GM12865 (cell line): Measurements from ENCODE around the gene DUSP1.

Experiments used
- DNase-seq: peaks from one replicate; pipeline ENCODE4 v3.0.0; 2010; ENCODE audit warnings: low read depth
- H3K4me3 ChIP-seq: 2 replicates; pipeline ENCODE4 v1.5.1; 2011; ENCODE audit warnings: mild to moderate bottlenecking, low read depth, low read length, control low read depth
- TF ChIP-seq, protein P1 (sequence below): IDR thresholded peaks from 2 replicates; pipeline ENCODE4 v1.5.1; 2011; ENCODE audit warnings: low read length, control low read depth, low read depth, inconsistent platforms; ENCODE audit not compliant: insufficient read depth; ENCODE audit errors: missing control alignments

DUSP1 gene

DNA sequence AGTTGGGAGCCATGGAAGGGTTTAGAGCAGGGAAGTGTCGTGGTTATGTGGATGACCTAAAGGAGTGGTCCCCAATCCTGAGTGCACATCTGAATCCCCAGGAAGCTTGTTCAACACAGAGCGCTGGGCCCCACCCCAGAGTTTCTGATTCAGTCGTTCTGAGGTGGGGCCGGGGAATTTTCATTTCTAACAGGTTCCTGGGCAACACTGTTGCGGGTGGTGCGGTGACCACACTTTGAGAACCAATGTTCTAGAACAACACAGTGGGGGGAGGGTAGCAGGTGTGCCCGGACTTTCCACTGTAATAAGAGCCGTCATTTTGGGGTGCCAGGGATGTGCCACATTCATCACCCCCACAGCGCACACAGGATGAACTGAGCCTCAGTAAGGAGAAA lies 39.3 kb downstream of the DUSP1 start:
- H3K4me3 ChIP-seq: no peak overlapping the region
- TF ChIP-seq, protein P1, sequence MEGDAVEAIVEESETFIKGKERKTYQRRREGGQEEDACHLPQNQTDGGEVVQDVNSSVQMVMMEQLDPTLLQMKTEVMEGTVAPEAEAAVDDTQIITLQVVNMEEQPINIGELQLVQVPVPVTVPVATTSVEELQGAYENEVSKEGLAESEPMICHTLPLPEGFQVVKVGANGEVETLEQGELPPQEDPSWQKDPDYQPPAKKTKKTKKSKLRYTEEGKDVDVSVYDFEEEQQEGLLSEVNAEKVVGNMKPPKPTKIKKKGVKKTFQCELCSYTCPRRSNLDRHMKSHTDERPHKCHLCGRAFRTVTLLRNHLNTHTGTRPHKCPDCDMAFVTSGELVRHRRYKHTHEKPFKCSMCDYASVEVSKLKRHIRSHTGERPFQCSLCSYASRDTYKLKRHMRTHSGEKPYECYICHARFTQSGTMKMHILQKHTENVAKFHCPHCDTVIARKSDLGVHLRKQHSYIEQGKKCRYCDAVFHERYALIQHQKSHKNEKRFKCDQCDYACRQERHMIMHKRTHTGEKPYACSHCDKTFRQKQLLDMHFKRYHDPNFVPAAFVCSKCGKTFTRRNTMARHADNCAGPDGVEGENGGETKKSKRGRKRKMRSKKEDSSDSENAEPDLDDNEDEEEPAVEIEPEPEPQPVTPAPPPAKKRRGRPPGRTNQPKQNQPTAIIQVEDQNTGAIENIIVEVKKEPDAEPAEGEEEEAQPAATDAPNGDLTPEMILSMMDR: no peak
- DNase-seq: no peak

DNA sequence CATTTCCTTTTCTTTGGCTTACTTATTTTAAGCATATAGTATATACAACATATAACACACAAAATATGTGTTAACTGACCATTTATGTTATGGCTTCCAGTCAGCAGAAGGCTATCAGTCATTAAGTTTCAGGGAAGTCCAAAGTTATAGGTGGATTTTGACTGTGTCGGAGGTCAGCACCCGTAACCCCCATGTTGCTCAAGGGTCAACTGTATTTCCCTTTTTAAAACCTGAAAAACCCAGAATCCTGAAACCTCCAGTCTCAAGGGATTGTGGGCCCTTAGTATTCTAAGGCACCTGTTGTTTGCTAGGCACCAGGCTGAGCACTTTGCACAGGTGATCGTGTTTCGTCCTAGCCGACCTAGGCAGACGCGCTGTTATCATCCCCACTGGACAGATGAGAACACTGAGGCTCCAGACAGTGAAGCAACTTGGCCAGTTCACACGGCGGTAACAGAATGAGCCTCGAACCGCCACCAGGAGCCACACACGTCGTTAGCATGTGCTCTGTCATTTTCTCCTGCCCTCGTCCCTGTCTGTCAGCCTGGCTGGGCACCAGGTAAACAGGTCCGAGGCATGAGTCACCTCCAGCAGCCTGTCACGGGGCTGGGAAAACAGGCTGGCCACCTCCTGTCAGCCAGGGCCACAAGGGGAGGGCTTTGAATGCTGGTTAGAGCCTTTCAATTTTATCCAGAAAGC lies 39.9 kb downstream of the DUSP1 start:
- no peak overlapping the region for H3K4me3 ChIP-seq
- TF ChIP-seq, protein P1: no peak
- no peak for DNase-seq

DNA sequence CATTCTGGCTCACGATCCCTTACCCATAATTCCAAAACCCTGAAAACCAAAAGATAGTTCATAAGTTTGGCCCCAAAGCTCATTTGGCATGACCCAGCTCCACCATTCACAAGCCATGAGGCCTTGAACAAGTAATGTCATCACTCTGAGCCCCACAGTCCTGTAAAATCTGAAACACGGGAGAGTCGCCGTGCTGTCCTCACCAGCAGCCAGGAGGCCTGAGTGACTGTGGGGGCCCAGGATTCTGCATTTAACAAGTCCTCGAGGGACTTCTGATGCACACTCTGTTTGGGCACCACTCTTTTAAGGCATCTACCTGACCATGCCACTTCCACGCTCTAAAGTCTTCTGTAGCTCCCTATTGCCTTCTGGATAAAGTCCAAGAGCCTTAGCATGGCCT lies 40.8 kb downstream of the DUSP1 start:
- no peak overlapping the region for H3K4me3 ChIP-seq
- TF ChIP-seq, protein P1: no peak
- DNase-seq: no peak

- TF ChIP-seq, protein P1: no peak
- no peak overlapping the region for H3K4me3 ChIP-seq
- DNase-seq: no peak
Measured at GRCh38 chr5:172729588-172729987, 41.4 kb downstream of the DUSP1 start.

DNA sequence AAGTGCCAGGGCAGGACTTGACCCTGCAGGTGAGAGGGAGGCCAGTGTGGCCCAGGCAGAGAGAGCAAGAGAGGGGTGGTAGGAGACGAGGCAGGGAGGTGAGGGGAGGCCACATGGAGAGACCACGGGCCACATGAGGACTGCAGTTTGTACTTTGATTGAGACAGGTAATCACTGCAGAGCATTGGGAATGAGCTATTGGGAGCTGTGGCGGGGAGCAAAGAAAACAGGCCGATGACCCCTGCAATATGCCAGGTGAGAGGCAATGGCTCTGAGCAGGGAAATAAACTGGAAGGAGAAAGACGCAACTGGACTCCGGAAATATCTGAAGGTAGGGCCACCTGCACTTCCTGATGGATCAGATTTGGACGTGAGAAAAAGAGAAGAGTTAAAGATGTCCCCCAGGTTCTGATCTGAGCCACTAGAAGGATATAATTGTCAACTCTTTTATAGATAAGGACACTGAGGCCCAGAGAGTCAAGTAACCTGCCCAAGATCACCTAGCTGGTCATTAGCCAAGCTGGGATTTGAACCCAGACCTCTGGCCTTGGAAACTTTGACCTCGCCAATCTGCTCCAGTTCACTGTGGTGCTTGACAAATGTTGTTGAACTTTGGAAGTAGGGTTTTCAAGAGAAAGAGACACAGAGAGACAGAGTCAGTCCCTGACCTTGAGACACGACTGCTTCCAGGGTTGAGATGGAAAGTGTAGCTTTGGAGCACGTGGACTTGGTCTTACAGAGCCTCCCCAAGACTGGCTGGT lies 42.3 kb downstream of the DUSP1 start:
- TF ChIP-seq, protein P1: no peak
- no peak overlapping the region for H3K4me3 ChIP-seq
- DNase-seq: no peak

GRCh38 chr5:172727551-172727950 lies 43.4 kb downstream of the DUSP1 start:
- TF ChIP-seq, protein P1: no peak
- H3K4me3 ChIP-seq: no peak overlapping the region
- no peak for DNase-seq

DNA sequence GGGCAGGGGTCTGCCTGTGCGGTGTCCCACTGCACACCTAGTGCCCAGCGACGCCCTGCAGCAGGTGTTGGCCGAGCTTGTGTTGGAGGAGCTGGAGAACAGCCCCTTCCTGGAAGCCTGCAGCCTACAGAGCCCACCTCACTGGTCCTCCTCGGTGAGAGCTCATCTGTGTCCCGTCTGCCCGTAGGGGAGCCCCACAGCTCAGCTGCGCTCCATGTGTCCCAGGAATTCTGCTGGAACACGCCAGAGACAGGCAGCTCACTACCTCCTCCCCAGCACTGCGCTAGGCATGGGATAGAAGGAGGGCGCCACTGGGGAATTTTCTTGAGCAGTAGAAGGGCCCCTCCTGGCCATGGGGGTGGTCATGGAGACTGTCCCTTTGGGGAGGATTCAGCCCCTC lies 44.0 kb downstream of the DUSP1 start:
- TF ChIP-seq, protein P1: no peak
- no peak for DNase-seq
- H3K4me3 ChIP-seq: no peak overlapping the region
